ENCODE data around the gene ZNF33B.
"Not testable (repeated sequence)": the region's sequence is repeated elsewhere in the genome, so short reads cannot be mapped to it uniquely, and the experiment has no call there.

Gene ZNF33B

DNA sequence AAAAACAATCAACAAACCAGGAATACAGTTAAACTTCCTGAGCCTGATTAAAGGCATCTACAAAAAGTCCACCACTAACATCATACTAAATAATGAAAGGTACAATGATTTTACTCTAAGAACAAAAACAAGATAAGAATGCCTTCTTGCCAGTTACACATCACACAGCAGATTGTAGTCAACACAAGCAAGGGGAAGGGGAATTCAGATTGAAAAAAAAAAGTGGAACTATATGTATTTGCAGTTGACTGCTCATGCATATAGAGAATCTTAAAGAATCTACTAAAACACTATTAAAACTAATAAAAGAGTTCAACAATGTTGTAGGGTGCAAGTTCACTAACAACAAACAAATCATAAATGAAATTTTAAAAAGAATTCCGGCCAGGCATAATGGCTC lies 28.5 kb downstream of the ZNF33B start:
- no peak for DNase-seq

- no peak for DNase-seq
These were observed 40.0 kb downstream of the ZNF33B start for GRCh38 chr10:42598249-42598873.

GRCh38 chr10:42596196-42596595 lies 42.2 kb downstream of the ZNF33B start:
- no peak for DNase-seq

DNA sequence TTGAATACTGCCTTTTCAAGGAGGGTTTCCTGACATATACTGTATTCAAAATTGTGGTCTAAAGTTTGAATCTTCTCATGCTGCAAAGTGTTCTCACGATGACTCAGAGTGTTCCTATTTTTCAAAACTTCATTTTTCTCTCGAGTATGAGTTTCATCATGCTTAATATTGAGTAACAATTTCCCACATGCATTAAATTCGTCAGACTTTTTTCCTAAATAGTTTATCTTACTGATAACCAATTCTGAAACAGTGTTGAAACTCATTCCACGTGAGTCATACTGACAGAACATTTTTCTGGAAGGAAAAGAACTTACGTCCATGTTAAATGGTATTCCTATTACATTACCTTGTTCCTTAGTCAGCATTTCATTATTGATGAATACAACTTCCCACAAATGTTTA lies 44.1 kb downstream of the ZNF33B start:
- DNase-seq = peak; percentile 82

DNA sequence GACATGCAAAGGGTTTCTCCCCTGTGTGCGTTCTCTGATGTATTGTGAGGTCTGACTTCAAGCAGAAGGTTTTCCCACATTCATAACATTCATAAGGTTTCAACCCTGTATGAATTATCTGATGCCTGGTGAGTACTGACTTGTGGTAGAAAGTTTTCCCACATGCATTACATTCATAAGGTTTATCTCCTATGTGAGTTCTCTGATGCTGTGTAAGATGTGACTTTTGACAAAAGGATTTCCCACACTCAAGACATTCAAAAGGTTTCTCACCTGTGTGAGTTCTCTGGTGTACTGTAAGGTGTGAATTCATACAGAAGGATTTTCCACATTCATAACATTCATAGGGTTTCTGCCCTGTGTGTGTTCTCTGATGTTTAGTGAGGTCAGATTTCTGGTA lies 45.1 kb downstream of the ZNF33B start:
- DNase-seq = no peak

- no peak for DNase-seq
These were observed 54.5 kb downstream of the ZNF33B start for GRCh38 chr10:42583828-42584227.

DNA sequence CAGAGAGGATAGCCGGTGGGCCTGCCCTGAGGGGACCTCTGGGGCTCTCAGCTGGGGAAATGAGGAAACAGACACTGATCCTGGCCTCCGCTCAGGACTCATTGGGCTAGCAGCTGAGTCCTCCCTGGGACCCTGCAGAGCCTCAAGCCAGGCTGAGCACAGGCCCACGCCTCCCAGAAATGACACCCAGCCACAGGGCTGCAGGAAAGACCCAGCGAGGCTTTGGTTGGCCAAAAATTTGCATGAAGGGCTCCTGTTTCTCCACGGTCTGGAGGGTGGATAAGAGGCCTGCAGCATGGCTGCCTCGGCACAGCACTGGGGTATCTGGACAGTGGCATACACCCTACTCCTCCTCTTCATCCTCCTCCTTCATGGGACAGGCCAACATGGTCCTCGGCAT lies 60.4 kb downstream of the ZNF33B start:
- no peak for DNase-seq

- no peak for DNase-seq
These were observed 62.0 kb downstream of the ZNF33B start for GRCh38 chr10:42576338-42576737.

- DNase-seq = no peak
These were observed 64.0 kb downstream of the ZNF33B start for GRCh38 chr10:42574336-42574735.

DNA sequence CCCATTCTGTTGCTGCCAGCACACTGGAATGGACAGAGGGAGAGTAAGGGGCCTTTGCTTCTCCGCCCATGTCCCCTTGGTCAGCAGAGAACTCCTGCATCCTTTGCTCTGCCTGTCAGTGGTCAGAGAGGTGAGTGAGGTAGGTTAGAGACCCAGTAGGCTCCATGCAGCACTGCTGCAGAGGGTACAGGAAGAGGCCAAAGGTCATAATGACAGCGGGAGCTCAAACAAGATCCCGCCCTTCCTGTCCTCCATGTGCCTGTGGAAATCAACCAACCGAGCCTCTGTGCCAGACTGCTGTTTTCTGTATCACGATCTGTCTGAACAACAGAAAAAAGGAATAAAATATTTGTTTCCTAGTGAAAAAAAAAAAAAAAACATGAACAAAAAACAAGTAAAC lies 81.4 kb downstream of the ZNF33B start:
- no peak for DNase-seq

GRCh38 chr10:42553576-42553975 lies 84.8 kb downstream of the ZNF33B start:
- DNase-seq = not testable (repeated sequence)

GRCh38 chr10:42553064-42553407 lies 85.3 kb downstream of the ZNF33B start:
- DNase-seq = no peak

GRCh38 chr10:42552188-42553063 lies 85.9 kb downstream of the ZNF33B start:
- peak; percentile 94 for DNase-seq

GRCh38 chr10:42551582-42552187 lies 86.7 kb downstream of the ZNF33B start:
- no peak for DNase-seq

DNA sequence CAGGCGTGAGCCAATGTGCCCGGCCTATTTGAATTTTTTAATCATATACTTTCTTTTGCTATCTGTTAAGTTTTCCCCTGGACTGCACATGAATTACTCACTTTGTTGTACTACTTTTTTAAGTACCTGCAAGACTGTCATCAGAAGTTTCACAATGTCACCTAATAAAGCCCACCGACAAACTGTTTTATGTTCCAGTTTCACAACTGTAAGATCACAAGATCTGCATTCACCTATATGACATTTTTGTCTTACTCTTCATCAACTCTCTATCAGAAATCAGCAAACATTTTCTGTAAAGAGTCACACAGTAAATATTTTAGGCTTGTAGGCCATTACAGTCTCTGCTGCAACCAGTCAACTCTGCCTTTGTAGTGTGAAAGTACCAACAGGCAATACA lies 88.5 kb downstream of the ZNF33B start:
- no peak for DNase-seq

DNA sequence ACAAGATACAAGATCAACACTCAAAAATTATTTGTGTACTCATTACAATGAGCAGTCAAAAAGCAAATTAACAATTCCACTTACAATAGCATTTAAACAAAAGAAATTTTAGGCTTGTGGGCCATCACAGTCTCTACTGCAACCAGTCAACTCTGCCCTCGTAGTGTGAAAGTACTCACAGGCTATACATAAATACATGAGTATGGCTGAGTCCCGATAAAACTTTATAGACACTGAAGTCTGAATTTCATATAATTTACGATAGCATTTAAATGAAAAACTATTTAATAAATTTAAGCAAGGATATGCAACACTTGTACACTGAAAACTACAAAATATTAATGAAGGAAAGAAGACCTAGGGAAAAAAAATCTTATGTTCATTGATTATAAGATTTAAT lies 90.1 kb downstream of the ZNF33B start:
- DNase-seq = no peak

DNA sequence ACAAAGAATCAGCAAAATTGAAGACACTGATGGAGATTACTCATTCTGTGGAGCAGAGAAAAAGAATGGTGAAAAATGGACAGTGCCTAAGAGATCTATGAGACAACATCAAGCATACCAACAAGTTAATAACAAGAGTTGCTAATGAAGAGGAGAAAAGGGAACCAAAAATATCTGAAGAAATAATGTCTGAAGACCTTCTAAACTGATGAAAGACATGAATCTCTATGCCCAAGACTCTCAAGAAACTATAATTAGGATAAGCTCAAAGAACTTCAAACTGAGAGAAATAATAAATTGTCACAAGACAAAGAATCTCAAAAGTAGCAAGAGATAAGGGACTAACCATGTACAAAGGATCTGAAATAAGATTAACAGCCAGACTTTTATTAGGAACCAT lies 93.4 kb downstream of the ZNF33B start:
- no peak for DNase-seq

DNA sequence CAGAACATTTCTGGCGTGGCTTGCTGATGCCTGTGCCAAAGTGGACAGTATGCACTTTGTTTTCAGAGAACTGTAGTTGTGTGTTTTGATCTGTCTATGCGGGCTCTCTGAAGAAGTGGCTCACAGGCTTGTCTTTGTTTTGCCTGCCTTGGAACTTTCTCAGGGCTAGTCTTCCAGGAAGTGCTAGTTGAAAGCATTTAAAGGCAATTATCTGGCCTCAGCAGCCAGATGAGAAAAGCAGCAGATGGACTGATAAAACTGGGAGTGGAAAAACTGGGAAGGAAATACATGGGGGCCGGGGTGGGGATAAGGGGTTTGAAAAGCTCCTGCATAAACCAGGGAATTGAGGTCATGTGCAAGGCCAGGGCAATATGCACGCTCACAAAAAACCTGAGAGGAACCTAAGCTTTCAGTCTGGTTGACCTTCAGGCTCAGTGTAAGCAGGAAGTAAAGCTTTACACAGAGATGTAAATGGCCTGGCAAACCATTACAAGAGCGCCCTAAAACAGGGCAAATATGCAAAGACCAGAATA lies 94.5 kb downstream of the ZNF33B start:
- DNase-seq = no peak

All from HCEC 1CT (cell line).